Muscle layer of colon (tissue), 2 donors: ENCODE data around the gene TRMT61B.

ENCODE experiments used
- H3K27ac ChIP-seq: one replicate; pipeline ENCODE4 v1.7.0; 2013; ENCODE audit warnings: low read depth, mild to moderate bottlenecking, low read length, moderate library complexity
- H3K27me3 ChIP-seq, 2 donors: one replicate each; pipeline ENCODE4 v1.7.0; 2013; ENCODE audit warnings: low read length in 2 of 2, mild to moderate bottlenecking in 2 of 2; ENCODE audit not compliant: insufficient read depth in 2 of 2, control insufficient read depth in 1 of 2
- H3K36me3 ChIP-seq: one replicate; pipeline ENCODE4 v1.7.0; 2013; ENCODE audit warnings: mild to moderate bottlenecking, low read length; ENCODE audit not compliant: insufficient read depth
- H3K4me1 ChIP-seq: one replicate; pipeline ENCODE4 v1.7.0; 2013; ENCODE audit warnings: mild to moderate bottlenecking, low read length; ENCODE audit not compliant: insufficient read depth
- H3K4me3 ChIP-seq, 2 donors: one replicate each; pipeline ENCODE4 v1.7.0; 2013; ENCODE audit warnings: low read length in 2 of 2, low read depth in 1 of 2, mild to moderate bottlenecking in 1 of 2, moderate library complexity in 1 of 2
- H3K9ac ChIP-seq: one replicate; pipeline ENCODE4 v1.7.0; 2013; ENCODE audit warnings: low read length
- H3K9me3 ChIP-seq: one replicate; pipeline ENCODE4 v1.7.0; 2013; ENCODE audit warnings: mild to moderate bottlenecking, low read length
- donor health status: abdominal sarcoma.
- donor health status: Adenocarcinoma of cecum.

Gene TRMT61B

GRCh38 chr2:28870146-28870891, at the start of gene TRMT61B:
Gene TRMT61B, minus strand, starts transcription at chr2:28870309. Its CDS starts 32 bp downstream, at chr2:28870277.
- Histone ChIP-seq H3K36me3 (no peaks in the 10 kb centered on the region), H3K4me1 (peaks cover 20% of the 10 kb centered on the region), H3K27me3 (no peaks in the 10 kb centered on the region), H3K9ac (peak within 1 kb of the TSS; percentile 96), H3K27ac (peak within 1 kb of the TSS; percentile 71), H3K9me3 (no peaks in the 10 kb centered on the region), H3K4me3 (peak within 1 kb of the TSS; percentile 89 to 100)

GRCh38 chr2:28915939-28916338, 45.8 kb upstream of the TRMT61B start:
- peaks cover 18% of the 10 kb centered on the region for H3K36me3 ChIP-seq
- H3K27ac ChIP-seq = no peak overlapping the region
- no peaks in the 10 kb centered on the region for H3K4me1 ChIP-seq
- no peaks in the 10 kb centered on the region for H3K9me3 ChIP-seq
- H3K4me3 ChIP-seq = no peak overlapping the region
- no peak overlapping the region for H3K9ac ChIP-seq
- no peaks in the 10 kb centered on the region for H3K27me3 ChIP-seq

GRCh38 chr2:28909655-28910353, 39.7 kb upstream of the TRMT61B start:
- Histone ChIP-seq H3K36me3 (peaks cover 46% of the 10 kb centered on the region), H3K9me3 (no peaks in the 10 kb centered on the region), H3K27ac (no peak overlapping the region), H3K9ac (no peak overlapping the region), H3K4me3 (no peak overlapping the region), H3K27me3 (no peaks in the 10 kb centered on the region), H3K4me1 (no peaks in the 10 kb centered on the region)

- no peak overlapping the region for H3K4me3 ChIP-seq
- H3K4me1 ChIP-seq = no peaks in the 10 kb centered on the region
- H3K27me3 ChIP-seq = no peaks in the 10 kb centered on the region
- H3K36me3 ChIP-seq = peaks cover 33% of the 10 kb centered on the region
- no peak overlapping the region for H3K27ac ChIP-seq
- H3K9ac ChIP-seq = no peak overlapping the region
- H3K9me3 ChIP-seq = no peaks in the 10 kb centered on the region
These were observed 38.1 kb upstream of the TRMT61B start for GRCh38 chr2:28908172-28908571.

- Histone ChIP-seq H3K36me3 (peaks cover 38% of the 10 kb centered on the region), H3K27ac (no peak overlapping the region)
These were observed 36.7 kb upstream of the TRMT61B start for GRCh38 chr2:28906821-28907220.

GRCh38 chr2:28906376-28906775, 36.3 kb upstream of the TRMT61B start:
- no peaks in the 10 kb centered on the region for H3K9me3 ChIP-seq
- H3K9ac ChIP-seq = no peak overlapping the region
- no peaks in the 10 kb centered on the region for H3K4me1 ChIP-seq
- no peaks in the 10 kb centered on the region for H3K27me3 ChIP-seq
- peaks cover 38% of the 10 kb centered on the region for H3K36me3 ChIP-seq
- H3K4me3 ChIP-seq = no peak overlapping the region
- H3K27ac ChIP-seq = no peak overlapping the region

More at GRCh38 chr2:28906821-28907220, 36.7 kb upstream of the TRMT61B start:
- Histone ChIP-seq H3K4me3 (no peak overlapping the region), H3K4me1 (no peaks in the 10 kb centered on the region), H3K27me3 (no peaks in the 10 kb centered on the region), H3K9ac (no peak overlapping the region), H3K9me3 (no peaks in the 10 kb centered on the region)

GRCh38 chr2:28905533-28905932, 35.4 kb upstream of the TRMT61B start:
- Histone ChIP-seq H3K4me3 (no peak overlapping the region), H3K27ac (no peak overlapping the region), H3K4me1 (no peaks in the 10 kb centered on the region), H3K9me3 (no peaks in the 10 kb centered on the region), H3K27me3 (no peaks in the 10 kb centered on the region), H3K9ac (no peak overlapping the region), H3K36me3 (peaks cover 38% of the 10 kb centered on the region)

GRCh38 chr2:28904802-28905457, 34.8 kb upstream of the TRMT61B start:
- no peaks in the 10 kb centered on the region for H3K4me1 ChIP-seq
- H3K27ac ChIP-seq = no peak overlapping the region
- no peaks in the 10 kb centered on the region for H3K27me3 ChIP-seq
- peaks cover 35% of the 10 kb centered on the region for H3K36me3 ChIP-seq
- H3K9ac ChIP-seq = no peak overlapping the region
- H3K4me3 ChIP-seq = no peak overlapping the region
- H3K9me3 ChIP-seq = no peaks in the 10 kb centered on the region

- Histone ChIP-seq H3K27ac (no peak overlapping the region), H3K9me3 (no peaks in the 10 kb centered on the region), H3K27me3 (no peaks in the 10 kb centered on the region), H3K36me3 (peaks cover 29% of the 10 kb centered on the region), H3K9ac (no peak overlapping the region), H3K4me3 (no peak overlapping the region), H3K4me1 (no peaks in the 10 kb centered on the region)
These were observed 34.2 kb upstream of the TRMT61B start for GRCh38 chr2:28904295-28904694.

GRCh38 chr2:28902584-28902983, 32.5 kb upstream of the TRMT61B start:
- no peak overlapping the region for H3K4me3 ChIP-seq
- no peaks in the 10 kb centered on the region for H3K27me3 ChIP-seq
- no peaks in the 10 kb centered on the region for H3K9me3 ChIP-seq
- H3K36me3 ChIP-seq = peaks cover 13% of the 10 kb centered on the region
- no peak overlapping the region for H3K27ac ChIP-seq
- peaks cover 3% of the 10 kb centered on the region for H3K4me1 ChIP-seq
- no peak overlapping the region for H3K9ac ChIP-seq

- H3K9me3 ChIP-seq = no peaks in the 10 kb centered on the region
- peaks cover 8% of the 10 kb centered on the region for H3K36me3 ChIP-seq
- H3K4me3 ChIP-seq = no peak overlapping the region
- H3K27me3 ChIP-seq = no peaks in the 10 kb centered on the region
- no peak overlapping the region for H3K9ac ChIP-seq
- peaks cover 4% of the 10 kb centered on the region for H3K4me1 ChIP-seq
- H3K27ac ChIP-seq = no peak overlapping the region
These were observed 31.7 kb upstream of the TRMT61B start for GRCh38 chr2:28901841-28902240.
